GM10847 (cell line): ENCODE measurements around the gene WDFY4.

Experiments
- POLR2A ChIP-seq: IDR thresholded peaks from 2 replicates; pipeline ENCODE4 v1.6.1; 2011; ENCODE audit not compliant: insufficient read length; ENCODE audit errors: extremely low read depth

WDFY4 gene

GRCh38 chr10:48696535-48696873 lies 11.8 kb downstream of the WDFY4 start:
- TF ChIP-seq POLR2A, result no peak

GRCh38 chr10:48697091-48697490 lies 12.4 kb downstream of the WDFY4 start:
- no peak for TF ChIP-seq POLR2A

- TF ChIP-seq POLR2A, result no peak
Observed at GRCh38 chr10:48697821-48698764, 13.4 kb downstream of the WDFY4 start.

- no peak for TF ChIP-seq POLR2A
Observed at GRCh38 chr10:48699011-48699627, 14.4 kb downstream of the WDFY4 start.

GRCh38 chr10:48700071-48700470 lies 15.4 kb downstream of the WDFY4 start:
- no peak for TF ChIP-seq POLR2A

GRCh38 chr10:48700493-48700892 lies 15.8 kb downstream of the WDFY4 start:
- no peak for TF ChIP-seq POLR2A

GRCh38 chr10:48701139-48701901 lies 16.6 kb downstream of the WDFY4 start:
- no peak for TF ChIP-seq POLR2A

GRCh38 chr10:48701941-48702340 lies 17.3 kb downstream of the WDFY4 start:
- TF ChIP-seq POLR2A, result no peak

GRCh38 chr10:48703531-48704122 lies 19.0 kb downstream of the WDFY4 start:
- TF ChIP-seq POLR2A, result no peak

GRCh38 chr10:48704156-48704555 lies 19.5 kb downstream of the WDFY4 start:
- TF ChIP-seq POLR2A, result no peak

- TF ChIP-seq POLR2A, result no peak
Observed at GRCh38 chr10:48705401-48705938, 20.8 kb downstream of the WDFY4 start.

GRCh38 chr10:48707472-48707871 lies 22.8 kb downstream of the WDFY4 start:
- no peak for TF ChIP-seq POLR2A

GRCh38 chr10:48708144-48708543 lies 23.5 kb downstream of the WDFY4 start:
- no peak for TF ChIP-seq POLR2A

- TF ChIP-seq POLR2A, result no peak
Observed at GRCh38 chr10:48710647-48711275, 26.1 kb downstream of the WDFY4 start.

GRCh38 chr10:48711830-48712229 lies 27.2 kb downstream of the WDFY4 start:
- TF ChIP-seq POLR2A, result no peak
